ENCODE results near the gene PBX4. TPM values are rescaled to one million over a fixed set of nuclear protein-coding genes. Genes with fewer than 3 reads are reported as not detected.

The PBX4 gene
- total and polyA plus RNA-seq, 2 of the 8 experiments (the other 6 are each of a cell fraction or from before 2014, with no cell fraction given), result 3.4 to 3.8 TPM

GRCh38 chr19:19649580-19649995, 31.1 kb upstream of the PBX4 start:
- H2AFZ ChIP-seq (ENCODE audit: low read length), result no peak overlapping the region
- POLR2A ChIA-PET (ENCODE audit: partially characterized antibody), result interaction anchor here (0.6 to 2.0 kb wide), 8 partner anchors 8 to 139 kb away, joined by 3 to 5 read pairs (median 3); no protein-coding TSS in a partner anchor
- H3K4ac ChIP-seq (replicated peaks; ENCODE audit: insufficient read length, low read depth, low read length), result no peak overlapping the region
- no peaks in the 10 kb centered on the region for H3K23me2 ChIP-seq (ENCODE audit: low read depth, low read length)
- no peak overlapping the region for H3K14ac ChIP-seq (ENCODE audit: insufficient read length)
- H3K4me3 ChIP-seq (ENCODE audit: extremely low read depth in 1 of 4, insufficient read depth in 2 of 4, low read depth in 3 of 4, low read length in 4 of 4), result no peak overlapping the region
- CTCF ChIA-PET (ENCODE audit: partially characterized antibody), result interaction anchor here (5.7 kb wide), 1 partner anchor 96 kb away, joined by 38 read pairs; no protein-coding TSS in a partner anchor
- no peak overlapping the region for H2BK5ac ChIP-seq (ENCODE audit: low read depth, low read length)
- H3K9ac ChIP-seq (replicated peaks in 1 of 4; ENCODE audit: extremely low read depth in 1 of 4, low read depth in 3 of 4, low read length in 3 of 4), result no peak overlapping the region
- no peak overlapping the region for H3K4me2 ChIP-seq (ENCODE audit: insufficient read depth in 1 of 2, low read depth in 2 of 2, low read length in 2 of 2)
- H3K9me3 ChIP-seq (ENCODE audit: insufficient read depth in 2 of 2, low read depth in 1 of 2, low read length in 1 of 2), result no peaks in the 10 kb centered on the region
- 95% methylated on average over 21 of the region's 22 CpGs; no CpG with 5 or more reads in 1 of the 2 experiments for WGBS, 2 experiments (ENCODE audit: extremely low coverage in 1 of 2, insufficient coverage in 1 of 2, insufficient read length in 1 of 2, insufficient replicate concordance in 2 of 2, low coverage in 1 of 2, low lambda C conversion rate in 2 of 2, missing lambda C conversion rate in 1 of 2)
- H3K27me3 ChIP-seq (replicated peaks in 1 of 4; ENCODE audit: control insufficient read depth in 3 of 4, extremely low read depth in 1 of 4, insufficient read depth in 3 of 4, low read length in 3 of 4), result no peaks in the 10 kb centered on the region
- FAIRE-seq, result no peak
- H4K8ac ChIP-seq (ENCODE audit: extremely low read depth, insufficient read depth, low read length), result no peak overlapping the region
- H2BK12ac ChIP-seq (ENCODE audit: low read depth, low read length), result no peak overlapping the region
- H2BK120ac ChIP-seq (replicated peaks; ENCODE audit: low read depth, low read length), result no peak overlapping the region
- peaks cover 36 to 83% (median 64%) of the 10 kb centered on the region in 4 experiments for H3K36me3 ChIP-seq (ENCODE audit: control insufficient read depth in 2 of 4, insufficient read depth in 4 of 4, low read length in 3 of 4)
- no peaks in the 10 kb centered on the region for H3K4me1 ChIP-seq (replicated peaks in 1 of 4; ENCODE audit: control insufficient read depth in 3 of 4, insufficient read depth in 4 of 4, low read length in 3 of 4)
- H3K79me2 ChIP-seq (ENCODE audit: control insufficient read depth in 1 of 2, insufficient read depth in 2 of 2, low read length in 2 of 2), result no peaks in the 10 kb centered on the region
- 0 out of 2 replicates have a peak, but pooled peaks cover 2% of the 10 kb centered on the region for H3K79me1 ChIP-seq (ENCODE audit: low read depth, low read length)
- DNase-seq (ENCODE audit: low read depth in 1 of 2, low spot score in 2 of 2), result no peak
- no peak overlapping the region for H3K27ac ChIP-seq (ENCODE audit: low read depth, low read length)
- no peak overlapping the region for H3K23ac ChIP-seq (ENCODE audit: insufficient read length)
- TF ChIP-seq SAP30 (IDR thresholded peaks at IDR 0.05; ENCODE audit: insufficient read depth, insufficient replicate concordance, low read length) (no peak), NANOG (IDR thresholded peaks at IDR 0.05; ENCODE audit: insufficient read depth, low read depth, low read length, poor library complexity, severe bottlenecking) (no peak), BACH1 (IDR thresholded peaks at IDR 0.05; ENCODE audit: low read length) (no peak), TEAD4 (IDR thresholded peaks at IDR 0.05; ENCODE audit: low read depth, low read length) (no peak), SP1 (IDR thresholded peaks at IDR 0.05; ENCODE audit: low read depth, low read length) (no peak), ATF2 (IDR thresholded peaks at IDR 0.05; ENCODE audit: low read length) (no peak), ATF3 (IDR thresholded peaks at IDR 0.05; ENCODE audit: insufficient read depth, low read depth, low read length) (no peak), RXRA (IDR thresholded peaks at IDR 0.05; ENCODE audit: insufficient read depth, low read depth, low read length) (no peak)
- H2BK15ac ChIP-seq (ENCODE audit: low read length), result no peak overlapping the region
- H4K20me1 ChIP-seq (replicated peaks in 1 of 2; ENCODE audit: control insufficient read depth in 1 of 2, insufficient read depth in 2 of 2, low read length in 2 of 2), result peaks cover 7 to 19% of the 10 kb centered on the region in 2 experiments
- no peak overlapping the region for H2AK5ac ChIP-seq (ENCODE audit: low read depth, low read length)
- no peak overlapping the region for H4K91ac ChIP-seq (replicated peaks; ENCODE audit: insufficient read length, low read length)
- no peak overlapping the region for H4K5ac ChIP-seq (ENCODE audit: insufficient read length, low read depth, low read length)
- H3K18ac ChIP-seq (ENCODE audit: extremely low read depth, low read length), result no peak overlapping the region
- H3K56ac ChIP-seq (replicated peaks; ENCODE audit: insufficient read length, low read depth, low read length), result no peak overlapping the region
- H2BK20ac ChIP-seq (ENCODE audit: low read length), result no peak overlapping the region
